ENCODE measurements around the gene ATXN7L1.

The ATXN7L1 gene

GRCh38 chr7:105909742-105910141 lies 33.3 kb upstream of the ATXN7L1 start:
- no peak overlapping the region for H2AFZ ChIP-seq
- no peak for TF ChIP-seq CTCF (IDR thresholded peaks at IDR 0.05)
- H3K27ac ChIP-seq: no peak overlapping the region
- no peaks in the 10 kb centered on the region for H3K36me3 ChIP-seq (ENCODE audit: control insufficient read depth, insufficient read depth, low read length)
- no peaks in the 10 kb centered on the region for H3K79me2 ChIP-seq
- H3K9ac ChIP-seq: no peak overlapping the region
- no peaks in the 10 kb centered on the region for H3K4me1 ChIP-seq
- H3K27me3 ChIP-seq (ENCODE audit: control insufficient read depth, insufficient read depth, low read length): no peaks in the 10 kb centered on the region
- no peak overlapping the region for H3K4me3 ChIP-seq (ENCODE audit: low read depth, low read length)
- H3K4me2 ChIP-seq (ENCODE audit: low read length): no peak overlapping the region
- H3K9me3 ChIP-seq (ENCODE audit: control insufficient read depth, low read length): no peaks in the 10 kb centered on the region

- Histone ChIP-seq H2AFZ (no peak overlapping the region), H3K36me3 (ENCODE audit: control insufficient read depth, insufficient read depth, low read length) (no peaks in the 10 kb centered on the region), H3K4me2 (ENCODE audit: low read length) (no peak overlapping the region), H3K27ac (no peak overlapping the region), H3K9me3 (ENCODE audit: control insufficient read depth, low read length) (no peaks in the 10 kb centered on the region), H3K4me3 (ENCODE audit: low read depth, low read length) (no peak overlapping the region), H3K79me2 (no peaks in the 10 kb centered on the region), H3K27me3 (ENCODE audit: control insufficient read depth, insufficient read depth, low read length) (no peaks in the 10 kb centered on the region), H3K4me1 (no peaks in the 10 kb centered on the region), H3K9ac (no peak overlapping the region)
- no peak for TF ChIP-seq CTCF (IDR thresholded peaks at IDR 0.05)
Observed at GRCh38 chr7:105907129-105907846, 30.9 kb upstream of the ATXN7L1 start.

- no peaks in the 10 kb centered on the region for H3K4me1 ChIP-seq
- no peaks in the 10 kb centered on the region for H3K36me3 ChIP-seq (ENCODE audit: control insufficient read depth, insufficient read depth, low read length)
- H3K27ac ChIP-seq: no peak overlapping the region
- no peak overlapping the region for H3K4me3 ChIP-seq (ENCODE audit: low read depth, low read length)
- H3K27me3 ChIP-seq (ENCODE audit: control insufficient read depth, insufficient read depth, low read length): no peaks in the 10 kb centered on the region
- H3K9me3 ChIP-seq (ENCODE audit: control insufficient read depth, low read length): no peaks in the 10 kb centered on the region
- TF ChIP-seq CTCF (IDR thresholded peaks at IDR 0.05): no peak
- H3K4me2 ChIP-seq (ENCODE audit: low read length): no peak overlapping the region
- no peak overlapping the region for H3K9ac ChIP-seq
- no peaks in the 10 kb centered on the region for H3K79me2 ChIP-seq
- H2AFZ ChIP-seq: no peak overlapping the region
Observed at GRCh38 chr7:105906695-105907094, 30.3 kb upstream of the ATXN7L1 start.

- Histone ChIP-seq H3K9ac (no peak overlapping the region), H3K4me3 (ENCODE audit: low read depth, low read length) (no peak overlapping the region), H3K4me1 (no peaks in the 10 kb centered on the region), H3K9me3 (ENCODE audit: control insufficient read depth, low read length) (no peaks in the 10 kb centered on the region), H3K36me3 (ENCODE audit: control insufficient read depth, insufficient read depth, low read length) (no peaks in the 10 kb centered on the region), H2AFZ (no peak overlapping the region), H3K79me2 (no peaks in the 10 kb centered on the region), H3K4me2 (ENCODE audit: low read length) (no peak overlapping the region), H3K27me3 (ENCODE audit: control insufficient read depth, insufficient read depth, low read length) (no peaks in the 10 kb centered on the region), H3K27ac (no peak overlapping the region)
- TF ChIP-seq CTCF (IDR thresholded peaks at IDR 0.05): no peak
Observed at GRCh38 chr7:105905910-105906568, 29.6 kb upstream of the ATXN7L1 start.
